GM19328 (cell line): ENCODE data around the gene PHF12.
"Not testable (repeated sequence)": the region's sequence is repeated elsewhere in the genome, so short reads cannot be mapped to it uniquely, and the experiment has no call there.

ENCODE experiments used
- ATAC-seq: cut with Tn5 transposase; IDR thresholded peaks from one replicate; pipeline ENCODE4 v1.9.1; 2021; ENCODE audit warnings: mild to moderate bottlenecking, moderate library complexity; ENCODE audit not compliant: unreplicated experiment

PHF12 gene

DNA sequence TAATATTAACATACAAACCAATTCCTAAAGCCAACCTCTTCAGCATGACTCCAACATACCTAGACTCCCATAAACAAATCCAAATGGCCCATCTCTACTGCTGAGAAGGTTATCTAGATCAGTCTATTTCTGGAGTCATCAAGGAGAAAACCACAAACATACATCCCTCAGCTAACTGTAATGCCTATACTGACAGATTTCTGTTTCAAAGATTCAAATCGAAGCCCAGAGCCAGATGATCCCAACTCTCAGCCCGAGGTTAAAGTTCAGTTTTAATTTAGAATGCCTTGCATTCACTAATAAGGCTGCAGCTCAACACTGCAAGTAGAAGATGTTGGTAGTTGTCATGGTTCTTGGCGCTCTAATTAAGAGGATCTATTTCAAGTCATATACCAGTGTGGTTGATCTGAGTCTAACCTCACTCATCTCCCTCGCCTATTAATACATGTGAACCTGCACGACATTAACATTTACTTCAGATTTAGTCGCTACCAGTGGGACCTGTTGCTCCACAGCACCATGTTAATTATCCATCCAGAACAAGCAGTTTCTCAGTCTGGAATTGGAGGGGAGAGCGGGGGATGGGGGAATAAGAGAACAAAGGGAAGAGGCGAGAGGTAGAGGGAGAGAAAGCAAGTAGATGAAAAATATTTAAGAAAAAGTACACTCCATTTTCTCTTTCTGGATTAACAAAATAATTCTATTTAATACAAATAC, 15.4 kb downstream of the PHF12 start:
- ATAC-seq: no peak

DNA sequence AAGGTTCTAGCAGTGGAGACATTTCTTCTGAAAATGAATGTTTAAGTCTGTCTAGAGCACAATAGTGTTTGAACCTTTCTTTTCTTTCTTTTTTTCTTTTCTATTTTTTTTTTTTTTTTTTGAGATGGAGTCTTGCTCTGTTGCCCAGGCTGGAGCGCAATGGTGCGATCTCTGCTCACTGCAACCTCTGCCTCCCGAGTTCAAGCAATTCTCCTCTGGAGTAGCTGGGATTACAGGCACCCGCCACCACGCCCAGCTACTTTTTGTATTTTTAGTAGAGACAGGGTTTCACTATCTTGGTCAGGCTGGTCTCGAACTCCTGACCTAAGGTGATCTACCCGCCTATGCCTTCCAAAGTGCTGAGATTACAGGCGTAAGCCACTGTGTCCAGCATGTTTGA, 16.8 kb downstream of the PHF12 start:
- not testable (repeated sequence) for ATAC-seq

DNA sequence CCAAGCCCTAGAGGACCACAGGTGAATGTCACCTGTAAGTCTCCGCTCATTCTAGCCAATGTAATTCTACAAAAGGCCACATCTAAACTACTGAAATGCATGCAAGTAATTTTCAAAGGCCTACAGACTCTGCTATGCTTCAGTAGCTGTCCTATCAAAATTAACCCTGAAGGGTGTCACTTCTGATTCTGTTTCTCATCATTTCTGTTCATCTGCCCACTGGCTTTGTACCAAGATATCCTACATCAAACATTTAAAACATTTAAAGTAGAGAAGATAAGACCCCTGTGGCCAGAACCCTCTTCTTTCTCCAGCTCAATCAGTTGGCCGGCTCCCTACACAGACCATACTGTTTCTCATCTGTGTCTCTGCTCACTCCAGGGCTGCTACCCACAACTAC, 21.5 kb downstream of the PHF12 start:
- ATAC-seq: no peak

DNA sequence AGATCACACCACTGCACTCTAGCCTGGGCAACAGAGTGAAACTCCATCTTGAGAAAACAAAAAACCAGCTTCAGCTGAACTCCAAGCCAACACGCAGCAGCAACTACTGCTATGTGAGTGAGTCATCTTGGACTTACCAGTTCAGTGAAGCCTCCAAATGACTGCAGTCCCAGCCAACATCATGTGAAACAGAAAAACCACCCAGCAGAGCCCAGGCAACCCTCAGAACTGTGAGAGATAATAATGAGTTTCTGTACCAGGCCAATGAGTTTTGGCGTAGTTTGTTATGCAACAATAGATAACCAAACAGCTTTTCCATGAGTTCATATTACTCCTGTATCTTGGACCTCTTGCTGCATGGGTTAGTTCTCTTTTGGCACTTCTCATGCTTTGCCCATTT, 23.3 kb downstream of the PHF12 start:
- ATAC-seq: no peak

DNA sequence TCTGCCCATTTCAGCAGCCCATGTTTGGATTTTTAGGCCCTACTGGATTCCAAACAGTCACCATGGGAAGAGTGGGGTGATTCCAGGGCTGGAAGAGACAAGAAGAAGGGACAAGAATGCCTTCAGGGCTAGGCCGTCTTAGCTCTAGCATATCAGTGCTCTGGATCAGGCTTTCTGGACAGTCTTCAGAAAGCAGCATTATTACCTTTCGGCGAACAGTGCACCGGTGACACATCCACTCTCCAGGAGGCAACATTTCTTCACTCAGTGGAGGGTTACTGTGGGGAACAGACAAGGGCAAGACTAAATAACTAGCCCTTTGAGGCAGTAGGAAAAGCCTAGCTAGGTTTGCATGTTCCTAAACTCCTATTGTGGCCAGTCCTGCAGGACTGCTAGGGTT, 24.5 kb downstream of the PHF12 start:
- ATAC-seq: no peak

DNA sequence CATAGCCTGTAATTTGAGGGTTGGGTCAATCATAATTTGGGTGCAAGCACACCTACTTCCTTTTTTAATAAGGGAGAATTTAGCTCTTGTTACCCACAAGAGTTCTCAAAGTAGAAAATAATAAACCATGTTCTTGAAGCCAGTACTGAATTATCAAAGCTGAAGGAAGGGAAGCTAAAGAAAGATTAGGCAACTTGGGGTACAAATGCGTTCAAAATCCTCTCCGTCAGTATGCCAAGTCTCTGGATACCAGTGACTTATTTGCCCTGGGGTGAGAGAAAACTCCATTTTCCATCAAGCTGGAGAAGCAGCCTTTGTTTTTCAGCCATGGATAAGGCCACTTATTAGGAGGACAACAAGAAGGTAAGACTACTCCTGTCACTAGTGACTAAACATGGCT, 25.0 kb downstream of the PHF12 start:
- ATAC-seq: no peak

DNA sequence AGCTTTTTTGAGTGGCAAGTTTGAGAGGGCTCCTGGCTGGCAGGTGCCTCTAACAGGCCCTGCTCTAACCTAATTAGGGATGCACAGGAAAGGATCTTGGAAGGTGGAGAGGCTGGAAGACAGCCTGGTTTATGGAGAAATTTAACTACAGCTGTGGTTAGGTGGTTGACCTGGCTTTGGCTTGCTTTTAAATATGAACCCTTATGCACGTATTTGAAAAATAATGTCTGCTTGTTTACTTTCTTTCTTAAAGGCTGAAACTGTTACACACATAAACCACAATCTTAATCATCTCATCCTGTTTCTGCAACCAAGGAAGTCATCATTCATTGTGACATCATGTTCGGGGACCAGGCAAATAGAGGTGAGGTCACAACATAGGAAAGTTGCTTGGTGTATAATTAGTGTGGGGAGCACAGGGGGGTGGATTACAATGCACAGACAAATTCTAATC, 25.4 kb downstream of the PHF12 start:
- no peak for ATAC-seq

DNA sequence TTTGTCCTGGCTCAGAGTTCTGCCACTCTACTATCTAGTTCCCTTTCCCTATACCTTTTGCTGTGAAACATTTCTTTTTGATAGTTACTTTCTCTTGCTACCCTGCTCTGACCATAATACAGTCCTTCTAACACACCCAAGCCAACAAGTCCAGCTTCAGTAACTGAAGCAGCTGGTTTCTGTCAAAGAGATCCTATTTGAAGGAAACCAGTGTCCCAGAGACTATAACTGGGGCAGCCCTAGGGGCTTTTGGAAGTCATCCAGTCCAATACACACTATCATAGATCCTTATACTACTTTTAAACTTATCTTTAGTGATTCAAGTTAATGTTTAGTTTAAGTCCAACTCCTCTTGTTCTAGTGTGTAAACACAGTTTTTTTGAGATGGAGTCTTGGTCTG, 31.1 kb downstream of the PHF12 start:
- ATAC-seq: no peak

DNA sequence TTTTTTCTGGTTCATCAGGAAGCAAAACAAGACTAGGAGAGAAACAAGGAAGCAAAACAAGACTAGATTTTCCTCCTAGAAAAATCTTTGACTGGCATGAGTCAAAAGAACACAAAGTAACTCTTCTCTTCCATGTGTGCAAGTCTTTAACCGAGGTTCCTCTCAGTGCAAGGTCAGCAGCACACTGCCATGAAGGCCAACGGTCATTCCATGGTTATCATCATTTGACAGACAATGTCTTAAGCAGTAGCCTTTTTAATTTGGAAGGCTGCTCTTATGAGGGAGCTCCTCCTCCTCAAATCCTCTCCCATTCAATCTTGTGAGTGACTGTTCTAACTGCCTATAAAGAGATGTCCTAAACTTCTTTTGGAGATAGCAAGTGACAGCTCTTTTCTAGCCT, 33.0 kb downstream of the PHF12 start:
- ATAC-seq: no peak

DNA sequence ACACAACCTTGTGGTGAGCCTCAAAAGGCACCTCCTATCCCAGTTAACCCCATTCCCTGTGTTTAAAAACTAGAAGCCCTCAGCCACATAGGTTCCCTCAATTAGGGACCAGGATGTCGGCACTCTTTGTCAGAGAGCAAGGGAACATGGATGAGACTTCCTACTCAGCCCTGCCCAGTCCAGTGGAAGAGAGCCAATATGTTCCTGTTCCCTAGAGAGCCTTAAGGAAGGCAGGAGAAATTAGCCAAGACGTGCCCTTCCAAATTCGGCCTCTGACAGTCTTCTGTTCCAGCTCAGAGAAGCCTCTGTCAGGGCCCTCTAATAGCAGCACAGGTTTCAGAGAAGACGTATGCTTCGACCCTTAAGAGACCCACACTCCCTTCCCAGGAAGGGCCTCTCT, 33.9 kb downstream of the PHF12 start:
- ATAC-seq: no peak

DNA sequence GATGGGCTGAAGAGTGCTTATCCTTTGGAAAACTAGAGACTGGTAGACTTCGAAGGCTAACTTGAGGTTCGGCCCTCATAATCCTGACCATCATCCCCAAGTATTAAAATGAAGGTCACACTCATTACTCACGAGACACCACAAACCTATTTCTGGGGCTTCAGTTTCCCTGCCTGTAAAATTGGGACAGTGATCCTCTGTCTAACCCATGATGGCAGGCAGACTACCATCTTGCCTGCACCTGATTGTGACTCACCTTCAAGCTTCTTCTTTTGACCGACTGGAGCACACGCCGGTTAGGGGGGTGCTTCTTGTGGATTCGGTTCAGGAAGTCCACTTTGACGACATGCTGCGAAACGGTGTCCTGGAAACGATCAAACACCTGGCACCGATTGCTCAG, 34.3 kb downstream of the PHF12 start:
- ATAC-seq: no peak

DNA sequence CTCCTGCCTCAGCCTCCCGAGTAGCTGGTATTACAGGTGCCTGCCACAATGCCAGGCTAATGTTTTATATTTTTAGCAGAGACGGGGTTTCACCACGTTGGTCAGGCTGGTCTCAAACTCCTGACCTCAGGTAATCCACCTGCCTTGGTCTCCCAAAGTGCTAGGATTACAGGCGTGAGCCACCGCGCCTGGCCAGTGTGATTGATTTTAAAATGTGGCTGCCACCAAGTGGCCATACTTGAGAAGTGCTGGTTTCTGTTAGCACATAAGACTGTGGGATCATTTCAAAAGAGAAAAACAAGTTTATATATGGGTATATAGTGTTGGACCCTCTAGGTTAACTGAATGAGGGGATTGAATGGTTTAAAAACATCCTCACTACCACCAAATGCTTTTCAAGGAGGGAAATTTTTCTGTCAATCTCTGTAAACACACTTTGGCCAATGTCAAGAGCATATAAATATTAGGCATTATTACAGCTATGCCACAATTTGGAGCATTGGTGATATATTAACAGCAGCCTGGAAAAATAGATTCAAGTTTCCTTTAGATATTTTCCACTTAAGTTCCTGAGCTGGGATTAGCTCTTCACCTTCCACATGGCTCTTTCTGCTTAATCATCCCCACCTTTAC, 34.9 kb downstream of the PHF12 start:
- no peak for ATAC-seq

DNA sequence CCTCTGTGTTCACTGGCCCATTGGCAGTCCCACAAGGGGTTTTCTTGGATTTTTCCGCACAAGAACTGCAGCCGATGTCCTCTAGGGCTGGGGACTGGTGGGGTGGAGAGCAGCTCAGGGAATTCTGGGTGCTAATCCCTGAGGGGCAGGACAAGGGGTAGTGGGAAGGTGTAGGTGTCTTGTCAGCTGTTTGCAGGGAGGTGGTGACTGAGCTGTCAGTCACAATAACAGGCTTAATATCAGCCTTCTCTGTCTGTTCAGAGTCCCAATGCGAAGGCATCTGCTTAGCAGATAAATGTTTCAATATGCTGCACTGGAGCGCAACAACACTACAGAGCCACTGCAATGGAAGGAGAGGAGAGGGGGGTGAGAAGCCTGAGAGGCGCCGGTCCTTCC, 38.4 kb downstream of the PHF12 start:
- no peak for ATAC-seq

DNA sequence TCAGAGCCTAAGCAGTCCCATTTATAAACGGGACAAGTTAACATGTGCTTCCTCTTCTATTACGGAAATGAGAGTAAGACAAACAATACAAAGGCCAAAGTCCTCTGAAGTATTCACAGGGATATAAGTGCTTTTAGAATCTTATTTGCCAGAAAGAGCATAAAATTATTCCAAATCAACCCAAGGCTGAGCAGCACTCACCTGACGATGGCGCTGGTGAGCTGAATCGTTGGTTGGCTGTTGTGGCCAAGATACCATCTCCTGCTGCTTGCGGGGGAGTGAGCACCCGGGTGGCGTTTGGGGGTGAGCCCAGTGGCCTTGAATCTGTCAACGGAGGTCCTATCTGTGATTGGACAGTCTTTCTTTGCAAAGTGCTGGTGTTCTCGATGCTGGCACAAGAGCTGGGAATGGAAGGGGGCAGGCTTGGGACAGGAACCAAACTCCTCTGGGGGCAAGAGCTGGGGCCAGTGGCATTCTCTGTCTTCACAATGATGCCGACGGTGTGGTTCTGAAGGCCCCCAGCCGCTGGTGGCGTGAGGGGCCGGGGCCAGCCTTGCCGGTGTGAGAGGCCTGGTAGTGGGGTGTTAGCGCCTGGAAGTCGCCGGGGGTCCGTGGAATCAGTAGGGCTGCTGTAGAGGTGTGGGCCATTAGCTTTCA, 38.9 kb downstream of the PHF12 start:
- ATAC-seq: no peak

DNA sequence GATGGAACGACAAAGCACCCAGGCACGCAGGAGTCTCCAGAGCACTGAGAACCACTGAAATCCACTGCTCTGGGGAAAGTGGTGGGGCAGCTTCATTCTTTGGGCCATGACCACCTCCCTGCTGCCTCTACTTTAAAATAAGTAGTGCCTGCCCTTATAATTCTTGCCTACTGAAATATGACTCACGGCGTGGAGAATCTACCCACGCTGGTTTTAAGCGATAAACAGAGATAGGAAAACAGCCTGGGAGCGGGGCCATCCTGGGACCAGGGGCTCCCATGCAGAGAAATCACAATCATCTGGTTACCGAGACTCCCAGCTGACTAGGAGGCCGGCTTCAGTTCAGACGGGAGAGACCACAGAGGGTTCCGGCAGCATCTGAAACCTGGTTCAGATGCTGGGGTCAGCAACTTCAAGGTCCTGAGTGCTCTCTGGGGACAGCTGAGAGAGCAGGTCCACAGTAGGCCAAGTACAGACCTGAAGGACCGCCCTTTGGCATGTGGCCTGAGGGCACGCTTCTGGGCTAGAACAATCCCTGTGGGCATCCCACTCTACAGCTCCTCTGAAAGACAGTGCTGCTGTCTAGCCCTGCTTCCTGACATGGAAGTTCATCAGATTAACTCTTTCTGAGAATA, 39.8 kb downstream of the PHF12 start:
- no peak for ATAC-seq

DNA sequence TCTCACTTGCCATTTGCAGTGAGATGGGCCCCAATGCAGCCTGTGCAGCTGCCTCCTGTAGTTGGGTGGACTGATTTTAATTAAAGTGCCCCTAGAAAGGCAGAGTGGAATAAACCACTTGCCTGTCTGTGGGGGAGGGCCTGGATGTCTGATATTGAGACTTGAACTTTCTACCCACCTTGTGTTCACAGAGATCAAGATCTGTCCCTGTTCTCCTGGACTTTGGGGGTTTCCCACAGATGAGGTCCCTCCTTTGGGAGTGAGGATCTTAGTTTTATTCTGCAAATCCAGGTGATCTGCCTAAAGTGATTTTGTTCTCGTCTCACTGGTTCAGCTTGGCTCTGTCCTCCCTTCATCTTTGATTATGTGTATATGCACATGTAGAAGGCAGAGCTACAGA, 40.8 kb downstream of the PHF12 start:
- no peak for ATAC-seq

DNA sequence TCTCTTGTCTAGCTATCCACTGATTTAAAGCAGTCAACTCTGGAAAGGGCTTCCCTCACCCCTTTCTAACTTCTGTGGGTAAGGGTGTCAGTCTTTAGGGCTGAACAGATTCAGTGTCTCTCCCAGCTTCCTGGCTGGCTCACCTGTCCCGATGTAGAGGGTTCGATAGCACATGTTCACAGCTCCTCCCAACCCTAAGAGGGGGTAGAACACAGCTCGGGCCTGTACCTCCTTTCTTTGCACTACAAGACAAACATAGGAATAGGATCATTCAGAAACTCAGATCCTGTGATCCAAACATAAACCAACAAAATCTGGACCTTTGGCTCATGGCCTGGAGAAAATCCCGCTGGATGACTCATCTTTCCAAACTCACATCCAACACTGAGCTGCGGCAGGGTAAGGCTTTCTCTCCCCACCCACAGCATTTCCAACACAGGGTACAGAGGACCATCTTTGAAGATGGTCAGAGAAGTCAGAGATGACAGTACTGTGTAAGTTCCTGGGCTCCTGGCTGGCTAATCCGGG, 42.6 kb downstream of the PHF12 start:
- no peak for ATAC-seq

DNA sequence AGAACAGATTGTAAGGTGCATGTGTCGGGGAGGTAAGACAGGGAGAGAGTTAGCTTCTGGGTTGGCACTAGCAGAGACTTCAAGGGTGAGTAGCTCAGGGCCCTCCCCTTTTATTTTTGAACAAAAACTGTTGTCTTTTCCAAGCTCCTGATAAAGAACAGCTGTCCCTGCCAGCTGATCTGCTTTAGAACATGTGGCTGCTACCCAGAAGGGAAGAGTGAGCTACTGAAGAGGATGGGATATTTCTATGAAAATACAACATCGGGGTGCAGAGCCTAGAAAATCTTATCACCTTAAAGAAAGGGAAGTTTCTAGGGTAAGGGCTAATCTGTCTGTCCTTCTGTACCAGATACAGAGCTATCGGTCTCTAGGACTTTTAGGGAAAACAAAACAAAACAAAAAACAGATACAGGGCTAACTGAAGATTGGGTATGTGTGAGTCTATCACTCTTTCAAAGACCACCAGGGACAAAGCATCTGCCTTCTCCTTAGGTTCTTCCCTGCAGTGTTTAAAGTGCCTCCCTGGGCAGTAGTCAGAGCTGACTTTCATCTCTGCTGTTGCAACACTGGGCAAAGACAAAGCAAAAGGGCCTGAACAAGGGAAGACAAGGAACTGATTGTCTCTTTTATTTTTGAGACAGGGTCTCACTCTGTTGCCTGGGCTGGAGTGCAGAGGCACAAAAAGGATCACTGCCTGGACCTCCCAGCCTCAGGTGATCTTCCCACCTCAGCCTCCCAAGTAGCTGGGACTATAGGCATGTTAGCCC, 43.4 kb downstream of the PHF12 start:
- ATAC-seq: no peak

DNA sequence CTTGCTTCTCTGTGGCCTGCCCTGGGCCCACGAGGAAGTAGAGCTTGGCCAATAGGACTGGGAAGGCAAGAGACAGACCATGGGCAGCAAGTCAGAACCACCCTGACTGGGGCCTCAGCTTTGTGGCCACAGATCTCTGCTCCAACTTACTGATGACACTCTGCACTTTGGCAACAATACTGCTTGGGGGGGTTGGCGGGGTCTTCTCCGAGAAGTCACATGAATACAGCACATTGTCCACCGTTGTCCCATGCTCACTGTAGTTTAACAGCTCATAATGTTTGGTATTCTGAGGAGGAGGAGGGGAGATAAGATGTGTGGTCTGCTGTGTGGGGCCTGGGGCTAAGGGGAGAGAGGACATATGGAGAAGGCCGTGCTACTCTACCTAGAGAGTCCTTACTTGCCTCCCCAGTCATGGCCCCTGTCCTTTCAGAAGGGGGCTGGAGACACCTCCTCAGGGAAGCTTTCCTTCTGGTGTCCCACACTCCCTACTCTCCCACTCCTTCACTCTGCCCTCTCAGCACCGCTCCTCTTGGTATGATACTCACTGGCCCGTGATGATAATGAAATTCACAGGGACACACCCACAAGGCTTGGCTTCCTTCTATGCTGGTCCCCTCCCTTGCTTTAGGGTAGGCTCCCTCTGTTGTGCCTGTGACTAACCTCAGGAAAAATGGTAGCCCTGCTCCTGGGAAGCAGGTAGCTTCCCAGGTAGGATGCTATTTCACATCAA, 44.4 kb downstream of the PHF12 start:
- no peak for ATAC-seq

DNA sequence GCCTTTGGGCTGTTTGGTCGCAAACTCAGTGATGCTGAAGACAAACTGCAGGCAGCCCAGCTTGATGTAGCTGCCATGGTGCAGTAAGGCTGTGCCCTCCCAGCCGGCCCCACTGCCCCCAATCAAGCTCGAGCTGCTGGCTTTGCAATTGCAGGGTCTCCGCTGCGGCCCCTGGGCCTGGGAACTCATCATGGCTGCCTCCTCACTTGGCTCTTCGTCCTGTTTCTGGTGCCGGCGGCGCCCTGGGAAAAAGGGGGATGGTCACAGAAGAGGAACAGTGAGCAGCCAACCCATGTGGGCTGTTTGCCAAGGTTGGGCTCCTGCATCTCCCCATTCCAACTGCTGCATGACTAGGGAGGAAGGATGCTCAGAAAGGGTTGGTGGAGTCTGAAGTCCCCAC, 45.0 kb downstream of the PHF12 start:
- ATAC-seq: no peak
